CD4-positive, CD25-positive, alpha-beta regulatory T cell (primary cell): ENCODE measurements around the gene TBCEL. TPM values are rescaled to one million over a fixed set of nuclear protein-coding genes. Genes with fewer than 3 reads are reported as not detected.

Experiments used
- ATAC-seq, 2 donors: fragments of 150-1000 bp; cut with Tn5 transposase; one replicate each; pipeline ENCODE4 v1.10.0; 2021; ENCODE audit warnings: low read depth in 2 of 2, moderate number of reproducible peaks in 2 of 2, moderate library complexity in 1 of 2
- DNase-seq, 3 donors: peaks; one replicate each; pipeline versions ENCODE4 v3.0.0 to v3.0.0-alpha.2; 2012 to 2022; ENCODE audit warnings: mixed read lengths in 1 of 3
- H3K27ac ChIP-seq: one replicate; pipeline ENCODE4 v1.7.0; 2013; ENCODE audit warnings: mild to moderate bottlenecking, low read length; ENCODE audit not compliant: insufficient read depth, poor library complexity, severe bottlenecking
- H3K27me3 ChIP-seq: one replicate; pipeline ENCODE4 v1.7.0; 2013; ENCODE audit warnings: low read length; ENCODE audit not compliant: control insufficient read depth, insufficient read depth
- H3K36me3 ChIP-seq: one replicate; pipeline ENCODE4 v1.7.0; 2013; ENCODE audit warnings: mild to moderate bottlenecking, low read length, moderate library complexity; ENCODE audit not compliant: control insufficient read depth, insufficient read depth
- H3K4me1 ChIP-seq: 2 replicates; pipeline ENCODE4 v1.7.0; 2013; ENCODE audit warnings: mild to moderate bottlenecking, low read length; ENCODE audit not compliant: insufficient read depth, control insufficient read depth, poor library complexity, severe bottlenecking
- H3K4me3 ChIP-seq: one replicate; pipeline ENCODE4 v1.7.0; 2013; ENCODE audit warnings: low read depth, mild to moderate bottlenecking, low read length, moderate library complexity
- H3K9me3 ChIP-seq, 2 experiments: 1 replicate in 1 of 2; 2 replicates in 1 of 2; pipeline ENCODE4 v1.7.0; 2013; ENCODE audit warnings: low read length in 2 of 2, mild to moderate bottlenecking in 1 of 2, moderate library complexity in 1 of 2; ENCODE audit not compliant: control insufficient read depth in 2 of 2
- H3K27ac Mint-ChIP-seq, 3 donors: one replicate each; pipeline ENCODE4 v1.8.0; 2020 to 2022; ENCODE audit warnings: mild to moderate bottlenecking in 3 of 3, mixed read lengths in 3 of 3, moderate library complexity in 2 of 3
- H3K27me3 Mint-ChIP-seq: one replicate; pipeline ENCODE4 v1.8.0; 2022; ENCODE audit warnings: mild to moderate bottlenecking, mixed read lengths
- H3K36me3 Mint-ChIP-seq: one replicate; pipeline ENCODE4 v1.8.0; 2020; ENCODE audit warnings: mixed read lengths
- H3K4me1 Mint-ChIP-seq, 4 donors: one replicate each; pipeline ENCODE4 v1.8.0; 2020 to 2022; ENCODE audit warnings: mixed read lengths in 4 of 4, mild to moderate bottlenecking in 1 of 4
- H3K4me3 Mint-ChIP-seq, 4 donors: one replicate each; pipeline ENCODE4 v1.8.0; 2020 to 2022; ENCODE audit warnings: mild to moderate bottlenecking in 4 of 4, mixed read lengths in 4 of 4, moderate library complexity in 3 of 4
- H3K9me3 Mint-ChIP-seq, 7 donors: one replicate each; pipeline ENCODE4 v1.8.0; 2020 to 2022; ENCODE audit warnings: mixed read lengths in 7 of 7, mild to moderate bottlenecking in 3 of 7, moderate library complexity in 2 of 7
- polyA plus RNA-seq, 4 donors: library from polyadenylated mRNA; unstranded; fragments of 300-500 nt; fragmentation: Illumina TruSeq; gene quantifications; one replicate each; pipeline ENCODE4 v1.2.3, GENCODE V29; 2021
- total RNA-seq: library from RNA; stranded (reverse); gene quantifications from one replicate; pipeline ENCODE4 v1.2.3, GENCODE V29; 2022

TBCEL gene
- total and polyA plus RNA-seq, 5 donors from 2014 or later: 2.3 to 15.9 (median 4.7) TPM

DNA sequence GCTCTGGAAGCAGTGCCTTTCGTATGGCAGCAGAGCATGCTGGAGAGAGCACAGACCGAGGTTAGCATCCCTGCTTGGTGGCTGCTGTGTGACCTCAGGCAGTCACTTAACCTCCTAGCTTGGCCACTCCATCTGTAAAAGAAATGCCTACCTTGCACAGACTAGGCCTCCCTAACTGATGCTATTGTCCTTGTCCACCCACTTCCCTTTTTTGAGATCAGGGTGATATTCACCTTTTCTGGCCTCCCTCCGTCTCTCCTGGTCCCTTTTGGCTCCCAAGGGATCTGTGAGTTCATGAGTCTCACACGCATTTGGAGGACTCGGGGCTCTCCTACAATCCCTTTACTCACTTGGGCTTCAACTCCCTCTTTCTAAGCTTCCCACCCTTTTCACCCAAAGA lies 114.4 kb downstream of the TBCEL start:
- DNase-seq: no peak
- H3K9me3 ChIP-seq: no peaks in the 10 kb centered on the region
- no peak overlapping the region for H3K4me3 ChIP-seq
- Mint-ChIP-seq H3K36me3 (no peaks in the 10 kb centered on the region), H3K4me1 (no peaks in the 10 kb centered on the region), H3K4me3 (no peak overlapping the region), H3K27me3 (peaks cover 5% of the 10 kb centered on the region), H3K9me3 (no peaks in the 10 kb centered on the region), H3K27ac (no peak overlapping the region)
- no peaks in the 10 kb centered on the region for H3K36me3 ChIP-seq
- H3K4me1 ChIP-seq: no peaks in the 10 kb centered on the region
- no peak overlapping the region for H3K27ac ChIP-seq
- no peak for ATAC-seq
- no peaks in the 10 kb centered on the region for H3K27me3 ChIP-seq

DNA sequence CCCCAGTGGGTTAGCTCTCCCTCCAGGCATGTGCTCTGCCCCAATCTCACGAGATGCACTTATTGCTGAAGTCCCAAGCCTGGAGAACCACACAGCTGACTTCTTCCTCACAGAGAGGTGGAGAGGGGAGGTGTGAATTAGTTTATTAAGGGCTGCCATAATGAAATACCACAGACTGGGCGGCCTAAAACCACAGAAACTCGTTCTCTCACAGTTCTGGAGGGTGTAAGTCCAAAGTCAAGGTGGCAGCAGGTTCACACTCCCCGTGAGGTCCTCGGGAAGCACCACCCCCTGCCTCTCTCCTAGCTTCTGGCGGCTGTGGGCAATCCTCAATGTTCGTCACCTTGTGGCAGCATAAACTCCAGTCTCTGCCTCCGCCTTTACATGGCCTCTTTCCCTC lies 116.5 kb downstream of the TBCEL start:
- Mint-ChIP-seq H3K4me1 (no peaks in the 10 kb centered on the region), H3K4me3 (no peak overlapping the region), H3K9me3 (peaks cover 0 to 1% (median 0%) of the 10 kb centered on the region in 7 donors), H3K36me3 (no peaks in the 10 kb centered on the region), H3K27ac (no peak overlapping the region), H3K27me3 (peaks cover 5% of the 10 kb centered on the region)
- Histone ChIP-seq H3K27ac (no peak overlapping the region), H3K9me3 (no peaks in the 10 kb centered on the region), H3K4me3 (no peak overlapping the region), H3K36me3 (no peaks in the 10 kb centered on the region), H3K4me1 (no peaks in the 10 kb centered on the region), H3K27me3 (no peaks in the 10 kb centered on the region)
- no peak for ATAC-seq
- DNase-seq: no peak

Other genes starting within 250 kb of the TBCEL start
- gene TECTA, start 77.1 kb downstream of the TBCEL start, total RNA-seq: 0.30 TPM
- gene TECTA, start 77.1 kb downstream of the TBCEL start, polyA plus RNA-seq: under 1 TPM in 1 of 4 donors, not detected in 3; 0.78 TPM